ENCODE measurements around the gene HERC4. TPM values are rescaled to one million over a fixed set of nuclear protein-coding genes. Genes with fewer than 3 reads are reported as not detected.

The HERC4 gene
- total and polyA plus RNA-seq, 2 donors (not counting 1 experiment from before 2014, with no cell fraction given): 53.1 to 140 TPM

DNA sequence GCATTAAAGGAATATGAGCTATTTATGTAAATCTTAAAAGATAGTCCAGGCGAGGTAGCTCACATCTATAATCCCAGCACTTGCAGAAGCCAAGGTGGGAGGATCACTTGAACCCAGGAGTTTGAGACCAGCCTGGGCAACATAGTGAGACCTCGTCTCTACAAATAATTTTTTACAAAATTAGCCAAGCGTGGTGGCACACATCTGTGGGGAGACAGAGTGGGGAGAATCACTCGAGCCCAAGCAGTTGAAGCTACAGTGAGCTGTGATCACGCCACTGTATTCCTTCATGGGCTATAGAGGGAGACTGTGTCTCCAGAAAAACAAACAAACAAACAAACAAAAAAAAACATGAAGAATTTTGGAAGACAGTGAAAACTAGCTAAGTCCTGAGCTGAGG, 28.4 kb downstream of the HERC4 start:
- TF ChIP-seq, protein P1, sequence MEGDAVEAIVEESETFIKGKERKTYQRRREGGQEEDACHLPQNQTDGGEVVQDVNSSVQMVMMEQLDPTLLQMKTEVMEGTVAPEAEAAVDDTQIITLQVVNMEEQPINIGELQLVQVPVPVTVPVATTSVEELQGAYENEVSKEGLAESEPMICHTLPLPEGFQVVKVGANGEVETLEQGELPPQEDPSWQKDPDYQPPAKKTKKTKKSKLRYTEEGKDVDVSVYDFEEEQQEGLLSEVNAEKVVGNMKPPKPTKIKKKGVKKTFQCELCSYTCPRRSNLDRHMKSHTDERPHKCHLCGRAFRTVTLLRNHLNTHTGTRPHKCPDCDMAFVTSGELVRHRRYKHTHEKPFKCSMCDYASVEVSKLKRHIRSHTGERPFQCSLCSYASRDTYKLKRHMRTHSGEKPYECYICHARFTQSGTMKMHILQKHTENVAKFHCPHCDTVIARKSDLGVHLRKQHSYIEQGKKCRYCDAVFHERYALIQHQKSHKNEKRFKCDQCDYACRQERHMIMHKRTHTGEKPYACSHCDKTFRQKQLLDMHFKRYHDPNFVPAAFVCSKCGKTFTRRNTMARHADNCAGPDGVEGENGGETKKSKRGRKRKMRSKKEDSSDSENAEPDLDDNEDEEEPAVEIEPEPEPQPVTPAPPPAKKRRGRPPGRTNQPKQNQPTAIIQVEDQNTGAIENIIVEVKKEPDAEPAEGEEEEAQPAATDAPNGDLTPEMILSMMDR (conservative IDR thresholded peaks at IDR 0.05 in 1 of 2, IDR thresholded peaks at IDR 0.05 in 1 of 2; ENCODE audit: low read depth in 1 of 2, low read length in 2 of 2): no peak
- no peak for TF ChIP-seq EZH2 (IDR thresholded peaks at IDR 0.05; ENCODE audit: low read length, missing control alignments)
- Histone ChIP-seq H2AFZ (ENCODE audit: low read length) (no peak overlapping the region), H3K9me3 (ENCODE audit: control insufficient read depth, insufficient read depth, low read depth, low read length) (no peaks in the 10 kb centered on the region), H3K4me3 (replicated peaks in 1 of 4; ENCODE audit: control extremely low read depth in 1 of 4, insufficient read depth in 1 of 4, low read depth in 3 of 4, low read length in 4 of 4) (no peak overlapping the region), H4K20me1 (ENCODE audit: control insufficient read depth, extremely low read depth, insufficient read depth, low read length) (no peaks in the 10 kb centered on the region), H3K36me3 (ENCODE audit: control insufficient read depth, insufficient read depth, low read length) (peaks cover 2% of the 10 kb centered on the region), H3K79me2 (ENCODE audit: control insufficient read depth, insufficient read depth, low read length) (peaks cover 71% of the 10 kb centered on the region), H3K4me1 (ENCODE audit: control insufficient read depth, extremely low read depth, insufficient read depth, low read length) (peaks cover 4% of the 10 kb centered on the region), H3K4me2 (ENCODE audit: extremely low read depth, insufficient read depth, low read length) (no peak overlapping the region), H3K9ac (ENCODE audit: insufficient read depth, low read length) (no peak overlapping the region), H3K27ac (ENCODE audit: insufficient read depth, low read length) (no peak overlapping the region), H3K27me3 (ENCODE audit: control insufficient read depth, insufficient read depth, low read length) (no peaks in the 10 kb centered on the region)
- no peak for DNase-seq (ENCODE audit: low read depth in 2 of 2)

- Histone ChIP-seq H3K4me3 (replicated peaks in 1 of 4; ENCODE audit: control extremely low read depth in 1 of 4, insufficient read depth in 1 of 4, low read depth in 3 of 4, low read length in 4 of 4) (no peak overlapping the region), H3K27ac (ENCODE audit: insufficient read depth, low read length) (no peak overlapping the region), H3K9ac (ENCODE audit: insufficient read depth, low read length) (no peak overlapping the region), H2AFZ (ENCODE audit: low read length) (no peak overlapping the region), H4K20me1 (ENCODE audit: control insufficient read depth, extremely low read depth, insufficient read depth, low read length) (no peaks in the 10 kb centered on the region), H3K9me3 (ENCODE audit: control insufficient read depth, insufficient read depth, low read depth, low read length) (no peaks in the 10 kb centered on the region), H3K36me3 (ENCODE audit: control insufficient read depth, insufficient read depth, low read length) (peaks cover 2% of the 10 kb centered on the region), H3K79me2 (ENCODE audit: control insufficient read depth, insufficient read depth, low read length) (peaks cover 58% of the 10 kb centered on the region), H3K4me1 (ENCODE audit: control insufficient read depth, extremely low read depth, insufficient read depth, low read length) (peaks cover 4% of the 10 kb centered on the region), H3K4me2 (ENCODE audit: extremely low read depth, insufficient read depth, low read length) (no peak overlapping the region), H3K27me3 (ENCODE audit: control insufficient read depth, insufficient read depth, low read length) (no peaks in the 10 kb centered on the region)
- TF ChIP-seq, protein P1 (conservative IDR thresholded peaks at IDR 0.05 in 1 of 2, IDR thresholded peaks at IDR 0.05 in 1 of 2; ENCODE audit: low read depth in 1 of 2, low read length in 2 of 2): no peak
- no peak for TF ChIP-seq EZH2 (IDR thresholded peaks at IDR 0.05; ENCODE audit: low read length, missing control alignments)
- DNase-seq (ENCODE audit: low read depth in 2 of 2): peak; percentile 8 to 55
These were observed 32.1 kb downstream of the HERC4 start for GRCh38 chr10:68043030-68043429.

DNA sequence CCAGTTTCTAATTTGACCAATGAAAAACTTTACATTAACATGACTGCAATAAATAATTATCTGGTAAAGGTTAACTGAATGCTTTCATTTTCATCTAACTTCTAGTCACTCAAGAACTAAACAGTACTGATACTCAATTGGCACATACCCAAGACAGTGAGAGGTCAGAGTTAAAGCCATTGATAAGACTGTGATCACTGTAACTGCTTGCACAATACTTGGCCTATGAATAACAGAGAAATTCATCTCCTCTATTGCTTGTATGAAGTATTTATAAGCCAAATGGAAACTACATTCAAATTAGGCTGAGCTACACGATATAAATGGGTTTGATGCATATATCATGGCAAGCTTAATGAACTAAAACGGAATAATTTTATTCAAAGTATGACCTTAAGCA, 43.0 kb downstream of the HERC4 start:
- H3K9ac ChIP-seq (ENCODE audit: insufficient read depth, low read length): no peak overlapping the region

More for the DNA sequence above, 43.0 kb downstream of the HERC4 start:
- Histone ChIP-seq H3K79me2 (ENCODE audit: control insufficient read depth, insufficient read depth, low read length) (peaks cover 18% of the 10 kb centered on the region), H3K4me2 (ENCODE audit: extremely low read depth, insufficient read depth, low read length) (no peak overlapping the region), H3K4me1 (ENCODE audit: control insufficient read depth, extremely low read depth, insufficient read depth, low read length) (no peaks in the 10 kb centered on the region), H3K27ac (ENCODE audit: insufficient read depth, low read length) (no peak overlapping the region), H3K4me3 (replicated peaks in 1 of 4; ENCODE audit: control extremely low read depth in 1 of 4, insufficient read depth in 1 of 4, low read depth in 3 of 4, low read length in 4 of 4) (no peak overlapping the region), H3K36me3 (ENCODE audit: control insufficient read depth, insufficient read depth, low read length) (peaks cover 15% of the 10 kb centered on the region), H3K9me3 (ENCODE audit: control insufficient read depth, insufficient read depth, low read depth, low read length) (no peaks in the 10 kb centered on the region), H2AFZ (ENCODE audit: low read length) (no peak overlapping the region), H4K20me1 (ENCODE audit: control insufficient read depth, extremely low read depth, insufficient read depth, low read length) (no peaks in the 10 kb centered on the region), H3K27me3 (ENCODE audit: control insufficient read depth, insufficient read depth, low read length) (no peaks in the 10 kb centered on the region)
- TF ChIP-seq, protein P1 (conservative IDR thresholded peaks at IDR 0.05 in 1 of 2, IDR thresholded peaks at IDR 0.05 in 1 of 2; ENCODE audit: low read depth in 1 of 2, low read length in 2 of 2): no peak
- no peak for TF ChIP-seq EZH2 (IDR thresholded peaks at IDR 0.05; ENCODE audit: low read length, missing control alignments)
- no peak for DNase-seq (ENCODE audit: low read depth in 2 of 2)

Data from fibroblast of lung (primary cell).